Stimulated activated CD4-positive, alpha-beta T cell treated with anti-CD3 and anti-CD28 coated beads, TNF-alpha, amount 100 ng/mL, for 24 hours (primary cell): ENCODE results near the gene S1PR1.

Experiments
- DNase-seq, 3 experiments: peaks; one replicate each; pipeline ENCODE4 v3.0.0-alpha.2; 2020; ENCODE audit warnings: low read depth in 3 of 3

S1PR1 gene

GRCh38 chr1:101280049-101280592 lies 43.3 kb downstream of the S1PR1 start:
- no peak for DNase-seq

- no peak for DNase-seq
Observed at GRCh38 chr1:101280942-101281654, 44.3 kb downstream of the S1PR1 start.

DNA sequence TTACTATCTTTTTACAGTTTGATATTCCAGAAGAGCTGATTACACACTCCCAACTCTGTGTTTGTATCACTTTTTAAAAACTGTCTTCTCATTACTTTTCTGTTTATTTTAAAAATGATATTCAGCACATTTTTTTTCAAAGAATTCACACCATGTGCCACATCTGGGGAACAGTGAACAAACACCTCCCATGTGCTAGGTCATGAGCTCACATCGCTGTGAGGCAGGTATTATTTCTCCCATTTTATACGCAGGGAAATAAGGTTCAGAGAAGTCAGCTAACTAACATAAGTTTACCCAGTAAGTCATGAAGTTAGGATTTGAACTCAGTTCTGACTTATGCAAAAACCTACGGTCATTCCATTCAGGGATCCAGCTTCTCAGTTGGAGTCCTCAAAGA lies 44.9 kb downstream of the S1PR1 start:
- no peak for DNase-seq

- no peak for DNase-seq
Observed at GRCh38 chr1:101282314-101283038, 45.7 kb downstream of the S1PR1 start.

GRCh38 chr1:101283443-101283842 lies 46.6 kb downstream of the S1PR1 start:
- DNase-seq: no peak

- DNase-seq: peak in 2 of 3 experiments; percentile 38 to 45
Observed at GRCh38 chr1:101284021-101284420, 47.2 kb downstream of the S1PR1 start.

GRCh38 chr1:101284622-101285218 lies 47.9 kb downstream of the S1PR1 start:
- DNase-seq: no peak

DNA sequence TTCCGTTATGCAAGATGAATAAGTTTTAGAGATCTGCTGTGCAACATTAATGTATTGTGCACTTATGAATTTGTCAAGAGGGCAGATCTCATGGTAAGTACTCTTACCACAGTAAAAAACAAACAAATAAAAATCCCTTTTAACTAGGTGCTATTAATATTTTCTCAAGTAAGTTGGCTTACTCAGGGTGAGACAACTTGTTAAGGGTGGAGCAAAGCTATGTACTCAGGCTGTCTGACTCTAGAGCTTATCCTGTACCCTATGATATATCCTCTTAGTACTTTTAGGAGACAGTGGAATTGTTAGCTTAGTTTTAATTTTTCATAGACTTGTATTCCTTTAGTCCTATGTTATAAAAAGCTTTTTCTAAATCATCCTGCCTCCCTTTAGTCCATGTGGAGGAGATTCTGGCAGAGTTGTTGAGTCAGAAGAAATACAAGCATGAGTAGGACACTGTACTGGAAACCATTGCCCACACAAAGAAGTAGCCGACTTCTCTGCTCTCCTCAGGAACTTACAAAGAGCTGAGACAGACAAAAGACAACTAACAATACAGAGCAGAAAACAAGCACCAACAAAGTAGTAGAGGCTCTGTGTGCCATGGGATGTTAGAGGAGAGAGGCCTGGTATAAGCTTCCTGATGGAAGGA lies 49.2 kb downstream of the S1PR1 start:
- DNase-seq: no peak

GRCh38 chr1:101288491-101288944 lies 51.7 kb downstream of the S1PR1 start:
- peak; percentile 43 to 60 (median 51) for DNase-seq

GRCh38 chr1:101290119-101290921 lies 53.5 kb downstream of the S1PR1 start:
- DNase-seq: no peak
